Liver (tissue), 9 donors: ENCODE measurements around the gene MYO18B. TPM values are rescaled to one million over a fixed set of nuclear protein-coding genes. Genes with fewer than 3 reads are reported as not detected.

Experiments
- DNase-seq: peaks from one replicate; pipeline ENCODE4 v3.0.0-alpha.2; 2017; ENCODE audit warnings: low spot score
- H3K27ac ChIP-seq, 2 donors: one replicate each; pipeline ENCODE4 v1.7.0; 2013; ENCODE audit warnings: inconsistent platforms in 2 of 2, low read length in 2 of 2, control low read depth in 1 of 2, low read depth in 1 of 2, mild to moderate bottlenecking in 1 of 2
- H3K27me3 ChIP-seq, 4 donors: one replicate each; pipeline versions ENCODE4 v1.6.1 to v1.7.0; 2013; ENCODE audit warnings: low read length in 3 of 4, inconsistent platforms in 1 of 4, mild to moderate bottlenecking in 1 of 4, moderate library complexity in 1 of 4; ENCODE audit not compliant: control insufficient read depth in 4 of 4, insufficient read depth in 4 of 4
- H3K36me3 ChIP-seq, 4 donors: one replicate each; pipeline versions ENCODE4 v1.6.1 to v1.7.0; 2013; ENCODE audit warnings: low read length in 3 of 4, mild to moderate bottlenecking in 3 of 4, low read depth in 1 of 4, moderate library complexity in 1 of 4; ENCODE audit not compliant: control insufficient read depth in 4 of 4, insufficient read depth in 3 of 4
- H3K4me1 ChIP-seq, 4 donors: one replicate each; pipeline versions ENCODE4 v1.6.1 to v1.7.0; 2013; ENCODE audit warnings: low read length in 3 of 4, mild to moderate bottlenecking in 3 of 4, moderate library complexity in 1 of 4; ENCODE audit not compliant: control insufficient read depth in 4 of 4, insufficient read depth in 4 of 4
- H3K4me3 ChIP-seq, 3 donors: one replicate each; pipeline versions ENCODE4 v1.6.1 to v1.7.0; 2013; ENCODE audit warnings: low read length in 3 of 3, control low read depth in 1 of 3, low read depth in 1 of 3, mild to moderate bottlenecking in 1 of 3
- H3K9ac ChIP-seq, 2 donors: one replicate each; pipeline ENCODE4 v1.7.0; 2013; ENCODE audit warnings: low read length in 2 of 2, mild to moderate bottlenecking in 2 of 2, moderate library complexity in 2 of 2, control low read depth in 1 of 2, low read depth in 1 of 2
- H3K9me3 ChIP-seq, 4 donors: one replicate each; pipeline versions ENCODE4 v1.6.1 to v1.7.0; 2013; ENCODE audit warnings: low read length in 3 of 4; ENCODE audit not compliant: control insufficient read depth in 4 of 4
- ATF3 ChIP-seq: IDR thresholded peaks from 2 replicates; pipeline ENCODE4 v1.6.1; 2016; ENCODE audit warnings: antibody characterized with exemption
- CTCF ChIP-seq: fragments of 150-350 bp; IDR thresholded peaks from 2 replicates; pipeline ENCODE4 v1.5.1; 2017; ENCODE audit warnings: improper control_type of control experiment, low read depth, low read length; ENCODE audit not compliant: missing input control
- EGR1 ChIP-seq, 2 donors: IDR thresholded peaks; 2 replicates each; pipeline ENCODE4 v1.6.1; 2016 to 2018; ENCODE audit warnings: antibody characterized with exemption in 2 of 2, low read depth in 2 of 2
- FOXA1 ChIP-seq: IDR thresholded peaks from 2 replicates; pipeline ENCODE4 v1.6.1; 2016; ENCODE audit warnings: antibody characterized with exemption
- FOXA2 ChIP-seq: IDR thresholded peaks from 2 replicates; pipeline ENCODE4 v1.6.1; 2016; ENCODE audit warnings: antibody characterized with exemption
- HNF4A ChIP-seq, 2 donors: conservative IDR thresholded peaks; 2 replicates each; pipeline ENCODE4 v1.6.1; 2016; ENCODE audit warnings: antibody characterized with exemption in 2 of 2, mild to moderate bottlenecking in 2 of 2
- HNF4G ChIP-seq: IDR thresholded peaks from 2 replicates; pipeline ENCODE4 v1.6.1; 2016; ENCODE audit warnings: antibody characterized with exemption
- JUND ChIP-seq, 2 donors: IDR thresholded peaks; 2 replicates each; pipeline ENCODE4 v1.6.1; 2016; ENCODE audit warnings: antibody characterized with exemption in 2 of 2
- NR2F2 ChIP-seq: IDR thresholded peaks from 2 replicates; pipeline ENCODE4 v1.6.1; 2016; ENCODE audit warnings: antibody characterized with exemption
- RAD21 ChIP-seq, 2 donors: IDR thresholded peaks; 2 replicates each; pipeline ENCODE4 v1.6.1; 2016; ENCODE audit warnings: antibody characterized with exemption in 2 of 2, mild to moderate bottlenecking in 2 of 2
- REST ChIP-seq: IDR thresholded peaks from 2 replicates; pipeline ENCODE4 v1.6.1; 2016; ENCODE audit warnings: antibody characterized with exemption, mild to moderate bottlenecking
- RXRA ChIP-seq, 2 donors: IDR thresholded peaks; 2 replicates each; pipeline ENCODE4 v1.6.1; 2017 to 2018; ENCODE audit warnings: antibody characterized with exemption in 2 of 2, mild to moderate bottlenecking in 1 of 2
- SP1 ChIP-seq: IDR thresholded peaks from 2 replicates; pipeline ENCODE4 v1.6.1; 2018; ENCODE audit warnings: antibody characterized with exemption, mild to moderate bottlenecking
- TAF1 ChIP-seq: conservative IDR thresholded peaks from 2 replicates; pipeline ENCODE4 v1.6.1; 2016; ENCODE audit warnings: antibody characterized with exemption, mild to moderate bottlenecking
- YY1 ChIP-seq: IDR thresholded peaks from 2 replicates; pipeline ENCODE4 v1.6.1; 2016; ENCODE audit warnings: antibody characterized with exemption, mild to moderate bottlenecking
- WGBS: extraction: QIAGEN DNeasy Blood & Tissue Kit; methylation state at CpG from one replicate; pipeline ENCODE4 v1.1.7; 2013; 5-methylcytosine and 5-hydroxymethylcytosine counted together
- polyA plus RNA-seq, 2 donors: library from polyadenylated mRNA; stranded (reverse) in 1 of 2; unstranded in 1 of 2; fragments of 200-250 nt in 1 of 2; fragments of >200 nt in 1 of 2; fragmentation: Nextera tagmentation in 1 of 2; extraction: Ambion mirVana in 1 of 2; gene quantifications; one replicate each; pipeline versions ENCODE4 v1.2.1 to v1.2.3, GENCODE V29; 2013 to 2015
- total RNA-seq, 2 donors: library from RNA; depleted of rRNA; stranded (reverse); fragments of >200 nt; gene quantifications; one replicate each; pipeline ENCODE4 v1.2.3, GENCODE V29; 2014
- donor health status: healthy.
- donor health status: healthy.
- donor health status: healthy.
- donor health status: healthy.
- donor health status: healthy.

The MYO18B gene
- total and polyA plus RNA-seq, 4 donors, result under 0.01 to 4.2 (median 0.02) TPM; not detected in 1

- no peaks in the 10 kb centered on the region for H3K36me3 ChIP-seq
These were observed 19.4 kb upstream of the MYO18B start for GRCh38 chr22:25722626-25723025.

GRCh38 chr22:25726241-25726640, 15.7 kb upstream of the MYO18B start:
- Histone ChIP-seq H3K4me1 (no peaks in the 10 kb centered on the region), H3K27ac (no peak overlapping the region), H3K4me3 (no peak overlapping the region), H3K36me3 (no peaks in the 10 kb centered on the region), H3K9ac (no peak overlapping the region), H3K9me3 (no peaks in the 10 kb centered on the region), H3K27me3 (no peaks in the 10 kb centered on the region)
- TF ChIP-seq TAF1 (no peak), JUND (IDR thresholded peaks at IDR 0.05) (no peak), ATF3 (no peak), FOXA2 (no peak), CTCF (no peak), NR2F2 (no peak), RXRA (IDR thresholded peaks at IDR 0.05) (no peak), EGR1 (IDR thresholded peaks at IDR 0.05; ENCODE audit: low read depth in 2 of 2) (no peak)
- no peak for DNase-seq
- 55% methylated on average over 4 of the region's 4 CpGs for WGBS

More at GRCh38 chr22:25722626-25723025, 19.4 kb upstream of the MYO18B start:
- TF ChIP-seq REST (no peak), RAD21 (IDR thresholded peaks at IDR 0.05) (no peak), FOXA1 (no peak), RXRA (IDR thresholded peaks at IDR 0.05) (no peak), SP1 (no peak), YY1 (no peak), HNF4G (no peak), ATF3 (no peak), EGR1 (IDR thresholded peaks at IDR 0.05; ENCODE audit: low read depth in 2 of 2) (no peak), HNF4A (conservative IDR thresholded peaks at IDR 0.05) (no peak), FOXA2 (no peak)
- no peak overlapping the region for H3K4me3 ChIP-seq
- H3K9ac ChIP-seq, result no peak overlapping the region
- H3K27me3 ChIP-seq, result no peaks in the 10 kb centered on the region
- WGBS, result 93% methylated on average over 3 of the region's 3 CpGs
- H3K27ac ChIP-seq, result no peak overlapping the region
- no peak for DNase-seq
- H3K4me1 ChIP-seq, result no peaks in the 10 kb centered on the region
- H3K9me3 ChIP-seq, result no peaks in the 10 kb centered on the region
